ENCODE measurements around the gene BCS1L. TPM values are rescaled to one million over a fixed set of nuclear protein-coding genes. Genes with fewer than 3 reads are reported as not detected.
A peak's percentile ranks its signal among the peaks of the same experiment; 100 is the strongest.
"Not testable (repeated sequence)": the region's sequence is repeated elsewhere in the genome, so short reads cannot be mapped to it uniquely, and the experiment has no call there.

The BCS1L gene
- total RNA-seq, 2 donors from 2014 or later, result 16.8 to 21.2 TPM

- no peak for TF ChIP-seq CTCF (IDR thresholded peaks at IDR 0.05)
- peaks cover 31% of the 10 kb centered on the region for H3K36me3 ChIP-seq
- no peaks in the 10 kb centered on the region for H3K27me3 ChIP-seq
- H3K27ac ChIP-seq, result peak within 1 kb of the TSS; percentile 67 to 75
- H3K4me3 ChIP-seq, result peak within 1 kb of the TSS; percentile 85 to 88
- H3K9me3 ChIP-seq, result no peaks in the 10 kb centered on the region
- peak; percentile 82 for DNase-seq (ENCODE audit: low spot score)
- H3K4me1 ChIP-seq, result peaks cover 0 to 17% of the 10 kb centered on the region in 2 donors
Observed at GRCh38 chr2:218671654-218672566, 12.4 kb downstream of the BCS1L start, which contains the start of the genes RNF25 and STK36. RNF25 (minus strand) TSS chr2:218672002; CDS start chr2:218671970, 32 bp downstream. STK36 (plus strand) TSS chr2:218672086; CDS start chr2:218672830, 744 bp downstream.

GRCh38 chr2:218679119-218679518 lies 19.6 kb downstream of the BCS1L start:
- Histone ChIP-seq H3K36me3 (peaks cover 27% of the 10 kb centered on the region), H3K27me3 (no peaks in the 10 kb centered on the region), H3K4me3 (no peak overlapping the region), H3K9me3 (no peaks in the 10 kb centered on the region), H3K27ac (no peak overlapping the region), H3K4me1 (no peaks in the 10 kb centered on the region)
- TF ChIP-seq CTCF (IDR thresholded peaks at IDR 0.05), result no peak
- DNase-seq (ENCODE audit: low spot score), result no peak

GRCh38 chr2:218680061-218680460 lies 20.6 kb downstream of the BCS1L start:
- Histone ChIP-seq H3K9me3 (no peaks in the 10 kb centered on the region), H3K4me1 (no peaks in the 10 kb centered on the region), H3K36me3 (peaks cover 27% of the 10 kb centered on the region), H3K27ac (no peak overlapping the region), H3K4me3 (no peak overlapping the region), H3K27me3 (no peaks in the 10 kb centered on the region)
- DNase-seq (ENCODE audit: low spot score), result no peak
- TF ChIP-seq CTCF (IDR thresholded peaks at IDR 0.05), result no peak

GRCh38 chr2:218687400-218688060 lies 28.0 kb downstream of the BCS1L start:
- H3K27ac ChIP-seq, H3K4me3 ChIP-seq, H3K4me1 ChIP-seq, H3K36me3 ChIP-seq, H3K9me3 ChIP-seq, H3K27me3 ChIP-seq: not testable (repeated sequence)
- peak; percentile 46 to 81 for TF ChIP-seq CTCF (IDR thresholded peaks at IDR 0.05)
- peak; percentile 60 for DNase-seq (ENCODE audit: low spot score)

- H3K9me3 ChIP-seq, result no peaks in the 10 kb centered on the region
- no peak overlapping the region for H3K4me3 ChIP-seq
- no peaks in the 10 kb centered on the region for H3K27me3 ChIP-seq
- DNase-seq (ENCODE audit: low spot score), result no peak
- H3K4me1 ChIP-seq, result no peaks in the 10 kb centered on the region
- H3K36me3 ChIP-seq, result peaks cover 32% of the 10 kb centered on the region
- no peak overlapping the region for H3K27ac ChIP-seq
- no peak for TF ChIP-seq CTCF (IDR thresholded peaks at IDR 0.05)
Observed at GRCh38 chr2:218691234-218691633, 31.8 kb downstream of the BCS1L start.

Data from right atrium auricular region (tissue), 2 donors.